Measurements from ENCODE around the gene KRTAP10-1. TPM values are rescaled to one million over a fixed set of nuclear protein-coding genes. Genes with fewer than 3 reads are reported as not detected.

KRTAP10-1 gene
- total RNA-seq, 5 donors from 2014 or later (not counting 1 experiment from before 2014, with no cell fraction given): not detected

- H3K4me1 Mint-ChIP-seq: no peaks in the 10 kb centered on the region
Measured at GRCh38 chr21:44516828-44517174, 23.2 kb downstream of the KRTAP10-1 start.

GRCh38 chr21:44516342-44516741, 23.7 kb downstream of the KRTAP10-1 start:
- peaks cover 0 to 17% of the 10 kb centered on the region in 2 experiments for H3K27me3 ChIP-seq (replicated peaks in 1 of 2; ENCODE audit: control insufficient read depth in 2 of 2, extremely low read depth in 1 of 2, insufficient read depth in 2 of 2, low read length in 1 of 2)
- Mint-ChIP-seq H3K27ac (no peak overlapping the region), H3K36me3 (no peaks in the 10 kb centered on the region), H3K4me3 (no peak overlapping the region), H3K27me3 (no peaks in the 10 kb centered on the region), H3K4me1 (peaks cover 0 to 1% (median 0%) of the 10 kb centered on the region in 3 donors), H3K9me3 (no peaks in the 10 kb centered on the region)
- WGBS (ENCODE audit: insufficient coverage): 87% methylated on average over 10 of the region's 13 CpGs
- H3K27ac ChIP-seq (ENCODE audit: low read length): no peak overlapping the region
- CTCF ChIA-PET: no interaction called here
- no peak for DNase-seq
- no peaks in the 10 kb centered on the region for H3K9me3 ChIP-seq
- no peaks in the 10 kb centered on the region for H3K4me1 ChIP-seq (ENCODE audit: control insufficient read depth in 1 of 2, extremely low read depth in 1 of 2, insufficient read depth in 2 of 2, low read length in 2 of 2)
- no peak for ATAC-seq (replicated peaks in 1 of 4)
- no peaks in the 10 kb centered on the region for H3K36me3 ChIP-seq (ENCODE audit: control insufficient read depth in 2 of 2, extremely low read depth in 1 of 2, insufficient read depth in 1 of 2, low read length in 1 of 2)
- no peak overlapping the region for H3K4me3 ChIP-seq (ENCODE audit: control insufficient read depth in 1 of 2, extremely low read depth in 1 of 2, low read length in 1 of 2)
- POLR2A ChIA-PET: no interaction called here

More at GRCh38 chr21:44516828-44517174, 23.2 kb downstream of the KRTAP10-1 start:
- peaks cover 0 to 20% of the 10 kb centered on the region in 2 experiments for H3K27me3 ChIP-seq (replicated peaks in 1 of 2; ENCODE audit: control insufficient read depth in 2 of 2, extremely low read depth in 1 of 2, insufficient read depth in 2 of 2, low read length in 1 of 2)
- Mint-ChIP-seq H3K9me3 (no peaks in the 10 kb centered on the region), H3K4me3 (no peak overlapping the region), H3K36me3 (no peaks in the 10 kb centered on the region), H3K27ac (no peak overlapping the region), H3K27me3 (no peaks in the 10 kb centered on the region)
- no peak overlapping the region for H3K4me3 ChIP-seq (ENCODE audit: control insufficient read depth in 1 of 2, extremely low read depth in 1 of 2, low read length in 1 of 2)
- POLR2A ChIA-PET: no interaction called here
- no peaks in the 10 kb centered on the region for H3K36me3 ChIP-seq (ENCODE audit: control insufficient read depth in 2 of 2, extremely low read depth in 1 of 2, insufficient read depth in 1 of 2, low read length in 1 of 2)
- CTCF ChIA-PET: no interaction called here
- no peaks in the 10 kb centered on the region for H3K4me1 ChIP-seq (ENCODE audit: control insufficient read depth in 1 of 2, extremely low read depth in 1 of 2, insufficient read depth in 2 of 2, low read length in 2 of 2)
- ATAC-seq (replicated peaks in 1 of 4) (no peak), DNase-seq (no peak)
- WGBS (ENCODE audit: insufficient coverage): 83% methylated on average over 7 of the region's 10 CpGs
- H3K9me3 ChIP-seq: no peaks in the 10 kb centered on the region
- no peak overlapping the region for H3K27ac ChIP-seq (ENCODE audit: low read length)

- WGBS (ENCODE audit: insufficient coverage): 83% methylated on average over 25 of the region's 32 CpGs
- H3K27ac ChIP-seq (ENCODE audit: low read length): no peak overlapping the region
- CTCF ChIA-PET: no interaction called here
- H3K36me3 ChIP-seq (ENCODE audit: control insufficient read depth in 2 of 2, extremely low read depth in 1 of 2, insufficient read depth in 1 of 2, low read length in 1 of 2): no peaks in the 10 kb centered on the region
- no peak overlapping the region for H3K4me3 ChIP-seq (ENCODE audit: control insufficient read depth in 1 of 2, extremely low read depth in 1 of 2, low read length in 1 of 2)
- H3K4me1 ChIP-seq (ENCODE audit: control insufficient read depth in 1 of 2, extremely low read depth in 1 of 2, insufficient read depth in 2 of 2, low read length in 2 of 2): peaks cover 0 to 6% of the 10 kb centered on the region in 2 experiments
- no peak for ATAC-seq (replicated peaks in 1 of 4)
- Mint-ChIP-seq H3K4me3 (no peak overlapping the region), H3K27ac (no peak overlapping the region), H3K36me3 (no peaks in the 10 kb centered on the region), H3K27me3 (no peaks in the 10 kb centered on the region), H3K4me1 (peaks cover 0 to 4% (median 4%) of the 10 kb centered on the region in 3 donors), H3K9me3 (no peaks in the 10 kb centered on the region)
- DNase-seq: no peak
- POLR2A ChIA-PET: no interaction called here
- peaks cover 0 to 10% of the 10 kb centered on the region in 2 experiments for H3K27me3 ChIP-seq (replicated peaks in 1 of 2; ENCODE audit: control insufficient read depth in 2 of 2, extremely low read depth in 1 of 2, insufficient read depth in 2 of 2, low read length in 1 of 2)
- no peaks in the 10 kb centered on the region for H3K9me3 ChIP-seq
Measured at GRCh38 chr21:44515359-44516165, 24.4 kb downstream of the KRTAP10-1 start.

- CTCF ChIA-PET: interaction anchor here in 1 of 2 donors (0.6 kb wide), 1 partner anchor 1756 kb away, joined by 4 read pairs; no protein-coding TSS in a partner anchor
Measured at GRCh38 chr21:44514746-44515358, 25.1 kb downstream of the KRTAP10-1 start.

GRCh38 chr21:44514218-44514520, 25.8 kb downstream of the KRTAP10-1 start:
- H3K9me3 Mint-ChIP-seq: no peaks in the 10 kb centered on the region
- 98% methylated on average over 7 of the region's 7 CpGs for WGBS (ENCODE audit: insufficient coverage)

More at GRCh38 chr21:44514746-44515358, 25.1 kb downstream of the KRTAP10-1 start:
- 77% methylated on average over 9 of the region's 11 CpGs for WGBS (ENCODE audit: insufficient coverage)
- H3K27ac Mint-ChIP-seq: no peak overlapping the region
- POLR2A ChIA-PET: no interaction called here
- Histone ChIP-seq H3K27me3 (replicated peaks in 1 of 2; ENCODE audit: control insufficient read depth in 2 of 2, extremely low read depth in 1 of 2, insufficient read depth in 2 of 2, low read length in 1 of 2) (peaks cover 0 to 11% of the 10 kb centered on the region in 2 experiments), H3K27ac (ENCODE audit: low read length) (no peak overlapping the region), H3K36me3 (ENCODE audit: control insufficient read depth in 2 of 2, extremely low read depth in 1 of 2, insufficient read depth in 1 of 2, low read length in 1 of 2) (no peaks in the 10 kb centered on the region), H3K4me3 (ENCODE audit: control insufficient read depth in 1 of 2, extremely low read depth in 1 of 2, low read length in 1 of 2) (no peak overlapping the region), H3K4me1 (ENCODE audit: control insufficient read depth in 1 of 2, extremely low read depth in 1 of 2, insufficient read depth in 2 of 2, low read length in 2 of 2) (peaks cover 0 to 13% of the 10 kb centered on the region in 2 experiments), H3K9me3 (no peaks in the 10 kb centered on the region)
- H3K36me3 Mint-ChIP-seq: no peaks in the 10 kb centered on the region
- no peak for ATAC-seq (replicated peaks in 1 of 4)
- H3K9me3 Mint-ChIP-seq: no peaks in the 10 kb centered on the region
- DNase-seq: no peak
- H3K4me3 Mint-ChIP-seq: no peak overlapping the region
- H3K4me1 Mint-ChIP-seq: peaks cover 0 to 6% (median 4%) of the 10 kb centered on the region in 3 donors
- H3K27me3 Mint-ChIP-seq: no peaks in the 10 kb centered on the region

GRCh38 chr21:44513389-44514217, 26.4 kb downstream of the KRTAP10-1 start:
- Histone ChIP-seq H3K27ac (ENCODE audit: low read length) (no peak overlapping the region), H3K4me3 (ENCODE audit: control insufficient read depth in 1 of 2, extremely low read depth in 1 of 2, low read length in 1 of 2) (no peak overlapping the region), H3K4me1 (ENCODE audit: control insufficient read depth in 1 of 2, extremely low read depth in 1 of 2, insufficient read depth in 2 of 2, low read length in 2 of 2) (peaks cover 0 to 16% of the 10 kb centered on the region in 2 experiments), H3K27me3 (replicated peaks in 1 of 2; ENCODE audit: control insufficient read depth in 2 of 2, extremely low read depth in 1 of 2, insufficient read depth in 2 of 2, low read length in 1 of 2) (peaks cover 0 to 15% of the 10 kb centered on the region in 2 experiments), H3K36me3 (ENCODE audit: control insufficient read depth in 2 of 2, extremely low read depth in 1 of 2, insufficient read depth in 1 of 2, low read length in 1 of 2) (no peaks in the 10 kb centered on the region), H3K9me3 (no peaks in the 10 kb centered on the region)
- no peak overlapping the region for H3K27ac Mint-ChIP-seq
- DNase-seq: no peak
- no peaks in the 10 kb centered on the region for H3K36me3 Mint-ChIP-seq
- no peaks in the 10 kb centered on the region for H3K27me3 Mint-ChIP-seq
- H3K9me3 Mint-ChIP-seq: no peaks in the 10 kb centered on the region
- H3K4me1 Mint-ChIP-seq: peaks cover 0 to 6% (median 4%) of the 10 kb centered on the region in 3 donors
- no peak overlapping the region for H3K4me3 Mint-ChIP-seq
- 89% methylated on average over 13 of the region's 15 CpGs for WGBS (ENCODE audit: insufficient coverage)
- POLR2A ChIA-PET: no interaction called here
- CTCF ChIA-PET: interaction anchor here in 1 of 2 donors (1.0 kb wide), 1 partner anchor 280 kb away, joined by 3 read pairs; no protein-coding TSS in a partner anchor
- no peak for ATAC-seq (replicated peaks in 1 of 4)

More at GRCh38 chr21:44514218-44514520, 25.8 kb downstream of the KRTAP10-1 start:
- peaks cover 0 to 6% (median 4%) of the 10 kb centered on the region in 3 donors for H3K4me1 Mint-ChIP-seq
- DNase-seq: no peak
- H3K36me3 ChIP-seq (ENCODE audit: control insufficient read depth in 2 of 2, extremely low read depth in 1 of 2, insufficient read depth in 1 of 2, low read length in 1 of 2): no peaks in the 10 kb centered on the region
- CTCF ChIA-PET: interaction anchor here in 1 of 2 donors (0.6 to 1.0 kb wide), 2 partner anchors 279 to 1757 kb away, joined by 3 to 4 read pairs; no protein-coding TSS in a partner anchor
- H3K27me3 ChIP-seq (replicated peaks in 1 of 2; ENCODE audit: control insufficient read depth in 2 of 2, extremely low read depth in 1 of 2, insufficient read depth in 2 of 2, low read length in 1 of 2): peaks cover 0 to 10% of the 10 kb centered on the region in 2 experiments
- H3K27ac Mint-ChIP-seq: no peak overlapping the region
- H3K36me3 Mint-ChIP-seq: no peaks in the 10 kb centered on the region
- no peak overlapping the region for H3K27ac ChIP-seq (ENCODE audit: low read length)
- no peaks in the 10 kb centered on the region for H3K27me3 Mint-ChIP-seq
- H3K4me3 Mint-ChIP-seq: no peak overlapping the region
- peaks cover 0 to 16% of the 10 kb centered on the region in 2 experiments for H3K4me1 ChIP-seq (ENCODE audit: control insufficient read depth in 1 of 2, extremely low read depth in 1 of 2, insufficient read depth in 2 of 2, low read length in 2 of 2)
- no peak for ATAC-seq (replicated peaks in 1 of 4)
- H3K9me3 ChIP-seq: no peaks in the 10 kb centered on the region
- POLR2A ChIA-PET: no interaction called here
- H3K4me3 ChIP-seq (ENCODE audit: control insufficient read depth in 1 of 2, extremely low read depth in 1 of 2, low read length in 1 of 2): no peak overlapping the region
